ENCODE results near the gene IGSF22. TPM values are rescaled to one million over a fixed set of nuclear protein-coding genes. Genes with fewer than 3 reads are reported as not detected.
A peak's percentile ranks its signal among the peaks of the same experiment; 100 is the strongest.

IGSF22 gene
- under 0.01 and 1.4 TPM in 2 replicates for total RNA-seq

GRCh38 chr11:18726040-18726439 lies at the start of gene IGSF22:
IGSF22 (minus strand) TSS chr11:18726188; CDS start chr11:18724236, 1,952 bp downstream.
- no peak for TF ChIP-seq CTCF (IDR thresholded peaks at IDR 0.05; ENCODE audit: insufficient read depth, low read length, severe bottlenecking)
- H3K4me3 ChIP-seq (ENCODE audit: low read depth, low read length): no peak within 1 kb of the TSS
- DNase-seq (ENCODE audit: low read depth): no peak
- no peak for FAIRE-seq
- no peaks in the 10 kb centered on the region for H3K27me3 ChIP-seq (ENCODE audit: control insufficient read depth, insufficient read depth, low read length)
- no peaks in the 10 kb centered on the region for H3K36me3 ChIP-seq (ENCODE audit: control insufficient read depth, insufficient read depth, low read length)

GRCh38 chr11:18774801-18775200 lies 48.8 kb upstream of the IGSF22 start:
- TF ChIP-seq CTCF (IDR thresholded peaks at IDR 0.05; ENCODE audit: insufficient read depth, low read length, severe bottlenecking): no peak
- H3K27me3 ChIP-seq (ENCODE audit: control insufficient read depth, insufficient read depth, low read length): no peaks in the 10 kb centered on the region
- FAIRE-seq (no peak), DNase-seq (ENCODE audit: low read depth) (no peak)
- no peaks in the 10 kb centered on the region for H3K36me3 ChIP-seq (ENCODE audit: control insufficient read depth, insufficient read depth, low read length)
- H3K4me3 ChIP-seq (ENCODE audit: low read depth, low read length): no peak overlapping the region

GRCh38 chr11:18773681-18774080 lies 47.7 kb upstream of the IGSF22 start:
- Histone ChIP-seq H3K36me3 (ENCODE audit: control insufficient read depth, insufficient read depth, low read length) (no peaks in the 10 kb centered on the region), H3K4me3 (ENCODE audit: low read depth, low read length) (no peak overlapping the region), H3K27me3 (ENCODE audit: control insufficient read depth, insufficient read depth, low read length) (no peaks in the 10 kb centered on the region)
- DNase-seq (ENCODE audit: low read depth): no peak
- no peak for TF ChIP-seq CTCF (IDR thresholded peaks at IDR 0.05; ENCODE audit: insufficient read depth, low read length, severe bottlenecking)
- no peak for FAIRE-seq

GRCh38 chr11:18773104-18773503 lies 47.1 kb upstream of the IGSF22 start:
- Histone ChIP-seq H3K4me3 (ENCODE audit: low read depth, low read length) (no peak overlapping the region), H3K36me3 (ENCODE audit: control insufficient read depth, insufficient read depth, low read length) (no peaks in the 10 kb centered on the region), H3K27me3 (ENCODE audit: control insufficient read depth, insufficient read depth, low read length) (no peaks in the 10 kb centered on the region)
- FAIRE-seq (no peak), DNase-seq (ENCODE audit: low read depth) (no peak)
- TF ChIP-seq CTCF (IDR thresholded peaks at IDR 0.05; ENCODE audit: insufficient read depth, low read length, severe bottlenecking): no peak

- Histone ChIP-seq H3K4me3 (ENCODE audit: low read depth, low read length) (no peak overlapping the region), H3K27me3 (ENCODE audit: control insufficient read depth, insufficient read depth, low read length) (no peaks in the 10 kb centered on the region), H3K36me3 (ENCODE audit: control insufficient read depth, insufficient read depth, low read length) (no peaks in the 10 kb centered on the region)
- DNase-seq (ENCODE audit: low read depth): no peak
- no peak for TF ChIP-seq CTCF (IDR thresholded peaks at IDR 0.05; ENCODE audit: insufficient read depth, low read length, severe bottlenecking)
- FAIRE-seq: no peak
Observed at GRCh38 chr11:18772211-18772610, 46.2 kb upstream of the IGSF22 start.

- FAIRE-seq (no peak), DNase-seq (ENCODE audit: low read depth) (peak; percentile 61)
- no peak for TF ChIP-seq CTCF (IDR thresholded peaks at IDR 0.05; ENCODE audit: insufficient read depth, low read length, severe bottlenecking)
- Histone ChIP-seq H3K4me3 (ENCODE audit: low read depth, low read length) (no peak overlapping the region), H3K27me3 (ENCODE audit: control insufficient read depth, insufficient read depth, low read length) (no peaks in the 10 kb centered on the region), H3K36me3 (ENCODE audit: control insufficient read depth, insufficient read depth, low read length) (no peaks in the 10 kb centered on the region)
Observed at GRCh38 chr11:18771266-18772035, 45.5 kb upstream of the IGSF22 start.

All from bronchial epithelial cell (primary cell).